ENCODE measurements around the gene UBE2E2. TPM values are rescaled to one million over a fixed set of nuclear protein-coding genes. Genes with fewer than 3 reads are reported as not detected.
A peak's percentile ranks its signal among the peaks of the same experiment; 100 is the strongest.
"Not testable (repeated sequence)": the region's sequence is repeated elsewhere in the genome, so short reads cannot be mapped to it uniquely, and the experiment has no call there.

Gene UBE2E2
- total RNA-seq, 1 donor from 2014 or later = 55.8 TPM

DNA sequence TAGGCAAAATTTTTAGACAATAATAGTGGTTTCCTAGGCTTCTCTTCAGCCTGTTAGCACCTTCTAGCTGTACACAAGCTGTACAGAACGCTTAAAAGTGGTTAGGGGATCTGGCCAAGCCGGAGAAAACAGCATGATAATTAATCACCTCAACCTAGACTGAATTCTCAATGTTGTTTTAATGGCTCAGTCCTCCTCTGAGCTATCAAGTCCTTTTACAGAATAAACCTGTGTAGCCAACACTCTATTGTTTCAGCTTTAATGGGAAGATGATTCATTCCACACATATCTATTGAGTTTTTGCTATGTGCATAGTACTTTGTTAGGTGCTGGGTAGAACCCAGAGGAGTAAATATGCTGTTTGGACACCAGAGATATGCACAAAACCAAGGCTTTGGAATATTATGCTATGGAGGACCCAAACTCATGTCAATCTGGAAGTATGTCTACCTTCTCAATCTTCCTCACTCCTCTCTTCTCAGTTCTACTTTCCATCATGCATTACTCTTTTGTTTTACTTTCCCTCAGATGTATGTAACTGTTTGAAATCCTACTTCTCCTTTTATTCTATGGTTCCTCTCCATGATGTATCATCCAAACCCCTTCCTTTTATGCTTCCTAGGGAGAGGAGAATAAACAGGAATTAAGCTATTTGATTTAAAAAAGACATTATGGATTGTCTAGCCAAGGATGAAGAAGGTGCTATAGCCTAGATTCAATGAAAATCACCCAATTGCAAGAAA is 27.6 kb upstream of the UBE2E2 start:
- no peak overlapping the region for H3K4me3 Mint-ChIP-seq
- no peak for TF ChIP-seq CTCF (conservative IDR thresholded peaks at IDR 0.05)
- no peaks in the 10 kb centered on the region for H3K36me3 Mint-ChIP-seq
- H3K27ac Mint-ChIP-seq = no peak overlapping the region
- no peaks in the 10 kb centered on the region for H3K4me1 Mint-ChIP-seq (ENCODE audit: unreplicated experiment)
- peaks cover 10% of the 10 kb centered on the region for H3K27me3 Mint-ChIP-seq
- H3K9me3 Mint-ChIP-seq = peaks cover 4% of the 10 kb centered on the region
- no peak for DNase-seq (ENCODE audit: extremely low spot score, unreplicated experiment)

DNA sequence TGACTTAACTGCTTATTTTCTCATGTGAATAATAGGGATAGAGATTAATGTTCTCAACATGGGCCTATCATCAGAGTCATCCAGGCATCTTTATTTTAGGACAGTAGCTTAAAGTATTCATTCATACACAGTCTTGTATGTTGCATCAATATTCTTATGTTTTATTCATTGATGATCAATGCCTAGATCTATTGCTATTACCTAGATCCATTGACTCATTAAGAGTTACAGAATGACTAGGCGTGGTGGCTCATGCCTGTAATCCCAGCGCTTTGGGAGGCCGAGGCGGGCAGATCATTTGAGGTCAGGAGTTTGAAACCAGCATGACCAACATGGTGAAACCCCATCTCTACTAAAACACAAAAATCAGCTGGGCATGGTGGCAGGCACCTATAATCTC is 26.3 kb upstream of the UBE2E2 start:
- not testable (repeated sequence) for H3K4me3 Mint-ChIP-seq; H3K4me1 Mint-ChIP-seq (ENCODE audit: unreplicated experiment); H3K9me3 Mint-ChIP-seq; DNase-seq (ENCODE audit: extremely low spot score, unreplicated experiment); H3K27ac Mint-ChIP-seq; H3K27me3 Mint-ChIP-seq; H3K36me3 Mint-ChIP-seq

- H3K27ac Mint-ChIP-seq = no peak overlapping the region
- no peak for DNase-seq (ENCODE audit: extremely low spot score, unreplicated experiment)
- no peak for TF ChIP-seq CTCF (conservative IDR thresholded peaks at IDR 0.05)
- no peaks in the 10 kb centered on the region for H3K9me3 Mint-ChIP-seq
- H3K36me3 Mint-ChIP-seq = no peaks in the 10 kb centered on the region
- H3K4me1 Mint-ChIP-seq (ENCODE audit: unreplicated experiment) = no peaks in the 10 kb centered on the region
- peaks cover 8% of the 10 kb centered on the region for H3K27me3 Mint-ChIP-seq
- no peak overlapping the region for H3K4me3 Mint-ChIP-seq
Observed at GRCh38 chr3:23182996-23183513, 20.1 kb upstream of the UBE2E2 start.

- DNase-seq (ENCODE audit: extremely low spot score, unreplicated experiment) = no peak
- no peaks in the 10 kb centered on the region for H3K36me3 Mint-ChIP-seq
- peaks cover 8% of the 10 kb centered on the region for H3K27me3 Mint-ChIP-seq
- no peaks in the 10 kb centered on the region for H3K4me1 Mint-ChIP-seq (ENCODE audit: unreplicated experiment)
- TF ChIP-seq CTCF (conservative IDR thresholded peaks at IDR 0.05) = peak; percentile 65
- H3K9me3 Mint-ChIP-seq = no peaks in the 10 kb centered on the region
- H3K27ac Mint-ChIP-seq = no peak overlapping the region
- no peak overlapping the region for H3K4me3 Mint-ChIP-seq
Observed at GRCh38 chr3:23183731-23184130, 19.4 kb upstream of the UBE2E2 start.

DNA sequence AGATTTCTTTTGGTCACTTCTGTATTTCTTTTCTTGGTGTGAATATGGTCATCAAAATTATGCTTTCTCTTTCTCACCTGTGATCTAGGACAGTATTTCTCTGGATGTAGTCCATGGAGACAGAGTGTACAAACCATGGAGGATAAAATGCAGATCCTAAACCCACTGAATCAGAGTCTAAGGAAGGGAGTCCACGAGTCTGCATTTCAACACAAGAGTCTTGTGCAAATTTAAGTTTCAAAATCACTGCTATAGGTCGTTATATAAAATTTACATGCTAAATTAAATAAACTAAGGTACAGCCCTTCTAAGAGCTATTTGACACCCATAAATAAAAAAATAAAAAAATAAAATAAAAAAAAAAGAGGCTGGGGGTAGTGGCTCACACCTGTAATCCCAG is 17.3 kb upstream of the UBE2E2 start:
- Mint-ChIP-seq H3K4me3 (no peak overlapping the region), H3K4me1 (ENCODE audit: unreplicated experiment) (no peaks in the 10 kb centered on the region), H3K27ac (no peak overlapping the region), H3K9me3 (no peaks in the 10 kb centered on the region), H3K36me3 (no peaks in the 10 kb centered on the region), H3K27me3 (peaks cover 14% of the 10 kb centered on the region)
- TF ChIP-seq CTCF (conservative IDR thresholded peaks at IDR 0.05) = no peak
- no peak for DNase-seq (ENCODE audit: extremely low spot score, unreplicated experiment)

- no peak overlapping the region for H3K4me3 Mint-ChIP-seq
- H3K27me3 Mint-ChIP-seq = peaks cover 20% of the 10 kb centered on the region
- H3K9me3 Mint-ChIP-seq = no peaks in the 10 kb centered on the region
- DNase-seq (ENCODE audit: extremely low spot score, unreplicated experiment) = no peak
- no peak overlapping the region for H3K27ac Mint-ChIP-seq
- no peaks in the 10 kb centered on the region for H3K4me1 Mint-ChIP-seq (ENCODE audit: unreplicated experiment)
- no peak for TF ChIP-seq CTCF (conservative IDR thresholded peaks at IDR 0.05)
- H3K36me3 Mint-ChIP-seq = no peaks in the 10 kb centered on the region
Observed at GRCh38 chr3:23189187-23189586, 13.9 kb upstream of the UBE2E2 start.
